HepG2 (cell line): ENCODE results near the gene SDC4. TPM values are rescaled to one million over a fixed set of nuclear protein-coding genes. Genes with fewer than 3 reads are reported as not detected.
A peak's percentile ranks its signal among the peaks of the same experiment; 100 is the strongest.

Experiments
- FOXJ3 ChIP-seq: sonication (generic); formaldehyde crosslinking; IDR thresholded peaks from 2 replicates; pipeline ENCODE4 v1.4.0; 2020; ENCODE audit warnings: missing genetic modification reagents, mild to moderate bottlenecking, borderline replicate concordance
- HOXA3 ChIP-seq: sonication (generic); formaldehyde crosslinking; IDR thresholded peaks from 2 replicates; pipeline ENCODE4 v1.5.0; 2020; ENCODE audit warnings: missing genetic modification reagents
- KDM5B ChIP-seq: sonication (generic); formaldehyde crosslinking; IDR thresholded peaks from 2 replicates; pipeline ENCODE4 v1.4.0; 2020; ENCODE audit warnings: missing genetic modification reagents, mild to moderate bottlenecking, borderline replicate concordance
- KDM6A ChIP-seq: IDR thresholded peaks from 2 replicates; pipeline ENCODE4 v1.6.1; 2016; ENCODE audit warnings: low read depth
- MTA3 ChIP-seq: sonication (generic); formaldehyde crosslinking; IDR thresholded peaks from 2 replicates; pipeline ENCODE4 v1.4.0; 2020; ENCODE audit warnings: missing genetic modification reagents
- PRMT3 ChIP-seq: sonication (generic); formaldehyde crosslinking; IDR thresholded peaks from 2 replicates; pipeline ENCODE4 v1.8.1; 2022; ENCODE audit warnings: low read depth, mild to moderate bottlenecking, moderate library complexity, missing genetic modification reagents, borderline replicate concordance
- RARA ChIP-seq: IDR thresholded peaks from 2 replicates; pipeline ENCODE4 v1.6.1; 2016; ENCODE audit warnings: missing genetic modification reagents, missing compliant biosample characterization
- REXO4 ChIP-seq: sonication (generic); formaldehyde crosslinking; IDR thresholded peaks from 2 replicates; pipeline ENCODE4 v1.8.0; 2022; ENCODE audit warnings: missing genetic modification reagents, mild to moderate bottlenecking, borderline replicate concordance
- ZNF737 ChIP-seq: sonication (generic); formaldehyde crosslinking; IDR thresholded peaks from 2 replicates; pipeline ENCODE4 v1.5.0; 2020; ENCODE audit warnings: missing genetic modification reagents, mild to moderate bottlenecking, borderline replicate concordance
- ZNF878 ChIP-seq: sonication (generic); formaldehyde crosslinking; IDR thresholded peaks from 2 replicates; pipeline ENCODE4 v1.8.1; 2023; ENCODE audit warnings: mild to moderate bottlenecking, missing genetic modification reagents, moderate library complexity
- ZSCAN12 ChIP-seq: sonication (generic); formaldehyde crosslinking; IDR thresholded peaks from 2 replicates; pipeline ENCODE4 v1.9.0; 2021; ENCODE audit warnings: mild to moderate bottlenecking, missing genetic modification reagents
- polyA plus RNA-seq, 8 experiments: library from polyadenylated mRNA; depleted of rRNA in 3 of 8; stranded (reverse) in 7 of 8; unstranded in 1 of 8; fragments of >200 nt; fragmentation: Illumina TruSeq in 4 of 8; extraction: Trizol in 4 of 8; gene quantifications; 2 replicates each; pipeline versions ENCODE4 v1.2.1 to v1.2.3, GENCODE V29; 2011 to 2016; ENCODE audit warnings: low read depth in 4 of 8, missing spikeins in 1 of 8, mixed read lengths in 1 of 8; ENCODE audit not compliant: insufficient read depth in 1 of 8
- total RNA-seq, 5 experiments: library from RNA; depleted of rRNA; stranded (reverse); fragments of >200 nt; fragmentation: Illumina TruSeq; extraction: Trizol; gene quantifications; 2 replicates each; pipeline ENCODE4 v1.2.3, GENCODE V29; 2016; ENCODE audit warnings: low read depth in 1 of 5
- TF ChIP-seq, protein P1 (sequence below): sonication (generic); formaldehyde crosslinking; IDR thresholded peaks from 2 replicates; pipeline ENCODE4 v1.4.0; 2020; ENCODE audit warnings: missing genetic modification reagents, borderline replicate concordance
- TF ChIP-seq, protein P2 (sequence below): IDR thresholded peaks from 2 replicates; pipeline ENCODE4 v1.6.1; 2016; ENCODE audit warnings: mild to moderate bottlenecking
- TF ChIP-seq, protein P3 (sequence below): sonication (generic); formaldehyde crosslinking; IDR thresholded peaks from 2 replicates; pipeline ENCODE4 v1.5.1; 2020; ENCODE audit warnings: mild to moderate bottlenecking, missing genetic modification reagents, moderate library complexity
- TF ChIP-seq, protein P4 (sequence below): sonication (generic); formaldehyde crosslinking; IDR thresholded peaks from 2 replicates; pipeline ENCODE4 v1.5.0; 2020; ENCODE audit warnings: mild to moderate bottlenecking, missing genetic modification reagents, borderline replicate concordance
- TF ChIP-seq, protein P5 (sequence below): IDR thresholded peaks from 2 replicates; pipeline ENCODE4 v1.6.1; 2012; ENCODE audit warnings: low read depth, low read length, improper control_type of control experiment

The SDC4 gene
- total and polyA plus RNA-seq, 2 of the 13 experiments (the other 11 are each of a cell fraction or from before 2014, with no cell fraction given) = 49.0 to 65.1 TPM

DNA sequence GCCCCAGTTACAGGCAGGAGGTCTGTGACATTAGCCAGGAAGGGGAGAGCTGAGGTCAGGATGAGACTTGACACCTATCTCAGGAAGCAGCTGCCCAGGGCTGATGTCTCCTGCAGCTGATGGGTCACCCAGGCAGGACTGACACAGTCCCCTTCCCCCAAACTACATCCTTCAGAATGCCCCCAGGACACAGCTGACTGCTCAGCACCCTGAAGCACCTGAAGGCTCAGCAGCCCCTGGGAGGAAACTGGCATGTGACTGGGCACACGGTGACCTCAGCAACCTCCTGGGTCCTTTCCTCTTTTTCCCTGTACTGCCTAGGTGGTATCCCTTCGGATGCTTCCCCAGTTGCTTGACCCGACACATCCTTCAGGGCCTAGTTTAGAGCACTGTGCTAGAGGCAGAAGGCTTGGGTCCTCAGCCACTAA, 1.9 kb downstream of the SDC4 start (continued):
- TF ChIP-seq, protein P1, sequence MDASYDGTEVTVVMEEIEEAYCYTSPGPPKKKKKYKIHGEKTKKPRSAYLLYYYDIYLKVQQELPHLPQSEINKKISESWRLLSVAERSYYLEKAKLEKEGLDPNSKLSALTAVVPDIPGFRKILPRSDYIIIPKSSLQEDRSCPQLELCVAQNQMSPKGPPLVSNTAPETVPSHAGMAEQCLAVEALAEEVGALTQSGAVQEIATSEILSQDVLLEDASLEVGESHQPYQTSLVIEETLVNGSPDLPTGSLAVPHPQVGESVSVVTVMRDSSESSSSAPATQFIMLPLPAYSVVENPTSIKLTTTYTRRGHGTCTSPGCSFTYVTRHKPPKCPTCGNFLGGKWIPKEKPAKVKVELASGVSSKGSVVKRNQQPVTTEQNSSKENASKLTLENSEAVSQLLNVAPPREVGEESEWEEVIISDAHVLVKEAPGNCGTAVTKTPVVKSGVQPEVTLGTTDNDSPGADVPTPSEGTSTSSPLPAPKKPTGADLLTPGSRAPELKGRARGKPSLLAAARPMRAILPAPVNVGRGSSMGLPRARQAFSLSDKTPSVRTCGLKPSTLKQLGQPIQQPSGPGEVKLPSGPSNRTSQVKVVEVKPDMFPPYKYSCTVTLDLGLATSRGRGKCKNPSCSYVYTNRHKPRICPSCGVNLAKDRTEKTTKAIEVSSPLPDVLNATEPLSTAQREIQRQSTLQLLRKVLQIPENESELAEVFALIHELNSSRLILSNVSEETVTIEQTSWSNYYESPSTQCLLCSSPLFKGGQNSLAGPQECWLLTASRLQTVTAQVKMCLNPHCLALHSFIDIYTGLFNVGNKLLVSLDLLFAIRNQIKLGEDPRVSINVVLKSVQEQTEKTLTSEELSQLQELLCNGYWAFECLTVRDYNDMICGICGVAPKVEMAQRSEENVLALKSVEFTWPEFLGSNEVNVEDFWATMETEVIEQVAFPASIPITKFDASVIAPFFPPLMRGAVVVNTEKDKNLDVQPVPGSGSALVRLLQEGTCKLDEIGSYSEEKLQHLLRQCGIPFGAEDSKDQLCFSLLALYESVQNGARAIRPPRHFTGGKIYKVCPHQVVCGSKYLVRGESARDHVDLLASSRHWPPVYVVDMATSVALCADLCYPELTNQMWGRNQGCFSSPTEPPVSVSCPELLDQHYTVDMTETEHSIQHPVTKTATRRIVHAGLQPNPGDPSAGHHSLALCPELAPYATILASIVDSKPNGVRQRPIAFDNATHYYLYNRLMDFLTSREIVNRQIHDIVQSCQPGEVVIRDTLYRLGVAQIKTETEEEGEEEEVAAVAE (CRISPR knock-in tag) = no peak
- TF ChIP-seq FOXJ3 (CRISPR knock-in tag) (no peak), ZSCAN12 (CRISPR knock-in tag) (no peak), PRMT3 (CRISPR knock-in tag) (no peak), RARA (CRISPR knock-in tag) (peak; percentile 41; the same call in 1 of the 2 replicates), HOXA3 (CRISPR knock-in tag) (no peak), ZNF878 (CRISPR knock-in tag) (no peak), KDM6A (CRISPR knock-in tag) (no peak), KDM5B (CRISPR knock-in tag) (no peak), MTA3 (CRISPR knock-in tag) (no peak), ZNF737 (CRISPR knock-in tag) (no peak), REXO4 (CRISPR knock-in tag) (no peak)
- TF ChIP-seq, protein P2, sequence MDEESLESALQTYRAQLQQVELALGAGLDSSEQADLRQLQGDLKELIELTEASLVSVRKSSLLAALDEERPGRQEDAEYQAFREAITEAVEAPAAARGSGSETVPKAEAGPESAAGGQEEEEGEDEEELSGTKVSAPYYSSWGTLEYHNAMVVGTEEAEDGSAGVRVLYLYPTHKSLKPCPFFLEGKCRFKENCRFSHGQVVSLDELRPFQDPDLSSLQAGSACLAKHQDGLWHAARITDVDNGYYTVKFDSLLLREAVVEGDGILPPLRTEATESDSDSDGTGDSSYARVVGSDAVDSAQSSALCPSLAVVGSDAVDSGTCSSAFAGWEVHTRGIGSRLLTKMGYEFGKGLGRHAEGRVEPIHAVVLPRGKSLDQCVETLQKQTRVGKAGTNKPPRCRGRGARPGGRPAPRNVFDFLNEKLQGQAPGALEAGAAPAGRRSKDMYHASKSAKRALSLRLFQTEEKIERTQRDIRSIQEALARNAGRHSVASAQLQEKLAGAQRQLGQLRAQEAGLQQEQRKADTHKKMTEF (CRISPR knock-in tag) = 0 out of 2 replicates have a peak, but pooled peaks have one; percentile 11
- TF ChIP-seq, protein P3, sequence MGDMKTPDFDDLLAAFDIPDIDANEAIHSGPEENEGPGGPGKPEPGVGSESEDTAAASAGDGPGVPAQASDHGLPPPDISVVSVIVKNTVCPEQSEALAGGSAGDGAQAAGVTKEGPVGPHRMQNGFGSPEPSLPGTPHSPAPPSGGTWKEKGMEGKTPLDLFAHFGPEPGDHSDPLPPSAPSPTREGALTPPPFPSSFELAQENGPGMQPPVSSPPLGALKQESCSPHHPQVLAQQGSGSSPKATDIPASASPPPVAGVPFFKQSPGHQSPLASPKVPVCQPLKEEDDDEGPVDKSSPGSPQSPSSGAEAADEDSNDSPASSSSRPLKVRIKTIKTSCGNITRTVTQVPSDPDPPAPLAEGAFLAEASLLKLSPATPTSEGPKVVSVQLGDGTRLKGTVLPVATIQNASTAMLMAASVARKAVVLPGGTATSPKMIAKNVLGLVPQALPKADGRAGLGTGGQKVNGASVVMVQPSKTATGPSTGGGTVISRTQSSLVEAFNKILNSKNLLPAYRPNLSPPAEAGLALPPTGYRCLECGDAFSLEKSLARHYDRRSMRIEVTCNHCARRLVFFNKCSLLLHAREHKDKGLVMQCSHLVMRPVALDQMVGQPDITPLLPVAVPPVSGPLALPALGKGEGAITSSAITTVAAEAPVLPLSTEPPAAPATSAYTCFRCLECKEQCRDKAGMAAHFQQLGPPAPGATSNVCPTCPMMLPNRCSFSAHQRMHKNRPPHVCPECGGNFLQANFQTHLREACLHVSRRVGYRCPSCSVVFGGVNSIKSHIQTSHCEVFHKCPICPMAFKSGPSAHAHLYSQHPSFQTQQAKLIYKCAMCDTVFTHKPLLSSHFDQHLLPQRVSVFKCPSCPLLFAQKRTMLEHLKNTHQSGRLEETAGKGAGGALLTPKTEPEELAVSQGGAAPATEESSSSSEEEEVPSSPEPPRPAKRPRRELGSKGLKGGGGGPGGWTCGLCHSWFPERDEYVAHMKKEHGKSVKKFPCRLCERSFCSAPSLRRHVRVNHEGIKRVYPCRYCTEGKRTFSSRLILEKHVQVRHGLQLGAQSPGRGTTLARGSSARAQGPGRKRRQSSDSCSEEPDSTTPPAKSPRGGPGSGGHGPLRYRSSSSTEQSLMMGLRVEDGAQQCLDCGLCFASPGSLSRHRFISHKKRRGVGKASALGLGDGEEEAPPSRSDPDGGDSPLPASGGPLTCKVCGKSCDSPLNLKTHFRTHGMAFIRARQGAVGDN (CRISPR knock-in tag) = peak; percentile 69
- TF ChIP-seq, protein P4, sequence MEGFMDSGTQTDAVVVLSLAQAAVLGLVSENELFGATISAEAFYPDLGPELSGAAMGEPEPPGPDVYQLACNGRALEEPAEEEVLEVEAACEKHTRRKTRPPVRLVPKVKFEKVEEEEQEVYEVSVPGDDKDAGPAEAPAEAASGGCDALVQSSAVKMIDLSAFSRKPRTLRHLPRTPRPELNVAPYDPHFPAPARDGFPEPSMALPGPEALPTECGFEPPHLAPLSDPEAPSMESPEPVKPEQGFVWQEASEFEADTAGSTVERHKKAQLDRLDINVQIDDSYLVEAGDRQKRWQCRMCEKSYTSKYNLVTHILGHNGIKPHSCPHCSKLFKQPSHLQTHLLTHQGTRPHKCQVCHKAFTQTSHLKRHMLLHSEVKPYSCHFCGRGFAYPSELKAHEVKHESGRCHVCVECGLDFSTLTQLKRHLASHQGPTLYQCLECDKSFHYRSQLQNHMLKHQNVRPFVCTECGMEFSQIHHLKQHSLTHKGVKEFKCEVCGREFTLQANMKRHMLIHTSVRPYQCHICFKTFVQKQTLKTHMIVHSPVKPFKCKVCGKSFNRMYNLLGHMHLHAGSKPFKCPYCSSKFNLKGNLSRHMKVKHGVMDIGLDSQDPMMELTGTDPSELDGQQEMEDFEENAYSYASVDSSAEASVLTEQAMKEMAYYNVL = no peak
- TF ChIP-seq, protein P5, sequence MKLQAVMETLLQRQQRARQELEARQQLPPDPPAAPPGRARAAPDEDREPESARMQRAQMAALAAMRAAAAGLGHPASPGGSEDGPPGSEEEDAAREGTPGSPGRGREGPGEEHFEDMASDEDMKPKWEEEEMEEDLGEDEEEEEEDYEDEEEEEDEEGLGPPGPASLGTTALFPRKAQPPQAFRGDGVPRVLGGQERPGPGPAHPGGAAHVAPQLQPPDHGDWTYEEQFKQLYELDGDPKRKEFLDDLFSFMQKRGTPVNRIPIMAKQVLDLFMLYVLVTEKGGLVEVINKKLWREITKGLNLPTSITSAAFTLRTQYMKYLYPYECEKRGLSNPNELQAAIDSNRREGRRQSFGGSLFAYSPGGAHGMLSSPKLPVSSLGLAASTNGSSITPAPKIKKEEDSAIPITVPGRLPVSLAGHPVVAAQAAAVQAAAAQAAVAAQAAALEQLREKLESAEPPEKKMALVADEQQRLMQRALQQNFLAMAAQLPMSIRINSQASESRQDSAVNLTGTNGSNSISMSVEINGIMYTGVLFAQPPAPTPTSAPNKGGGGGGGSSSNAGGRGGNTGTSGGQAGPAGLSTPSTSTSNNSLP = no peak
